B cell (primary cell): ENCODE data around the gene SYTL2.

Experiments
- CTCF ChIP-seq: fragments of 200-600 bp; IDR thresholded peaks from one replicate; pipeline ENCODE4 v1.8.0; 2022; ENCODE audit warnings: antibody characterized with exemption, mild to moderate bottlenecking
- EZH2 ChIP-seq: IDR thresholded peaks from 2 replicates; pipeline ENCODE4 v1.6.1; 2012; ENCODE audit warnings: borderline replicate concordance, low read depth, mild to moderate bottlenecking, moderate library complexity, low read length; ENCODE audit not compliant: insufficient read depth, poor library complexity, severe bottlenecking

- TF ChIP-seq CTCF (no peak), EZH2 (no peak)
Observed at GRCh38 chr11:85661972-85662664, 148.8 kb downstream of the SYTL2 start.
